NCI-H1092 treated with DMSO at 0.1 percent for 48 hours (cell line): ENCODE results near the gene ADAM10.

Experiments
- DNase-seq: peaks from one replicate; lab custom pipeline; 2025; lab: John Stamatoyannopoulos, UW

Gene ADAM10

GRCh38 chr15:58576657-58577056 lies 172.8 kb downstream of the ADAM10 start:
- DNase-seq: no peak

- DNase-seq: no peak
These were observed 174.3 kb downstream of the ADAM10 start for GRCh38 chr15:58575045-58575786.

GRCh38 chr15:58574631-58575030 lies 174.9 kb downstream of the ADAM10 start:
- no peak for DNase-seq

GRCh38 chr15:58573270-58573669 lies 176.2 kb downstream of the ADAM10 start:
- DNase-seq: no peak

GRCh38 chr15:58572521-58572920 lies 177.0 kb downstream of the ADAM10 start:
- DNase-seq: no peak

GRCh38 chr15:58571491-58571890 lies 178.0 kb downstream of the ADAM10 start:
- DNase-seq: no peak

- no peak for DNase-seq
These were observed 180.1 kb downstream of the ADAM10 start for GRCh38 chr15:58569455-58569854.

GRCh38 chr15:58568157-58568571 lies 181.3 kb downstream of the ADAM10 start:
- DNase-seq: no peak

GRCh38 chr15:58566029-58566428 lies 183.5 kb downstream of the ADAM10 start:
- DNase-seq: no peak

- DNase-seq: no peak
These were observed 183.9 kb downstream of the ADAM10 start for GRCh38 chr15:58565619-58566018.

- DNase-seq: peak; percentile 14
These were observed 184.5 kb downstream of the ADAM10 start for GRCh38 chr15:58564981-58565380.

GRCh38 chr15:58562135-58562534 lies 187.4 kb downstream of the ADAM10 start:
- peak; percentile 84 for DNase-seq

GRCh38 chr15:58561321-58561720 lies 188.2 kb downstream of the ADAM10 start:
- no peak for DNase-seq

GRCh38 chr15:58559904-58560588 lies 189.5 kb downstream of the ADAM10 start:
- DNase-seq: no peak

GRCh38 chr15:58558777-58559176 lies 190.7 kb downstream of the ADAM10 start:
- DNase-seq: no peak

- DNase-seq: no peak
These were observed 193.0 kb downstream of the ADAM10 start for GRCh38 chr15:58556541-58556940.

GRCh38 chr15:58556028-58556361 lies 193.5 kb downstream of the ADAM10 start:
- no peak for DNase-seq

- no peak for DNase-seq
These were observed 194.1 kb downstream of the ADAM10 start for GRCh38 chr15:58555162-58556027.

- DNase-seq: no peak
These were observed 194.7 kb downstream of the ADAM10 start for GRCh38 chr15:58554758-58555157.

- DNase-seq: no peak
These were observed 196.1 kb downstream of the ADAM10 start for GRCh38 chr15:58553365-58553918.

GRCh38 chr15:58552505-58553364 lies 196.8 kb downstream of the ADAM10 start:
- DNase-seq: no peak
